HepG2 (cell line): ENCODE data around the gene AGO4. TPM values are rescaled to one million over a fixed set of nuclear protein-coding genes. Genes with fewer than 3 reads are reported as not detected.

ENCODE experiments used
- ATAC-seq: fragments of 200-7000 bp; cut with Tn5 transposase; 3 replicates; pipeline ENCODE4 v1.9.1; 2020; ENCODE audit warnings: mild to moderate bottlenecking, moderate library complexity
- BruUV-seq: library from RNA; stranded (reverse); fragments of 400-500 nt; replicated peaks from 2 replicates; lab custom pipeline; 2021; lab: Mats Ljungman, UMichigan
- CTCF ChIA-PET: fragments of 300-600 bp; formaldehyde crosslinking; extraction: SDS; loops from one replicate; lab custom pipeline; 2021; ENCODE audit warnings: low total read pairs, inconsistent platforms, low intra/inter-chr PET ratio; lab: Yijun Ruan, JAX
- POLR2A ChIA-PET: fragments of 350-600 bp; sonication (Branson Sonifier 250); formaldehyde crosslinking; loops from one replicate; lab custom pipeline; 2020; ENCODE audit warnings: antibody characterized with exemption, inconsistent platforms; lab: Yijun Ruan, JAX
- DNase-seq: peaks from one replicate; pipeline ENCODE4 v3.0.0-alpha.2; 2015; ENCODE audit warnings: low spot score
- FAIRE-seq: peaks from 3 replicates; lab custom pipeline; 2011; peaks lifted over from hg19 to GRCh38; lab: Jason Lieb, UNC
- H2AFZ ChIP-seq: one replicate; pipeline ENCODE4 v1.6.1; 2011; ENCODE audit warnings: low read length, inconsistent platforms
- H3K27ac ChIP-seq: fragments of 300-600 bp; 3 replicates; pipeline ENCODE4 v1.8.0; 2011; ENCODE audit warnings: mixed run types, mild to moderate bottlenecking, mixed read lengths, low read length, inconsistent platforms; ENCODE audit not compliant: insufficient read depth; ENCODE audit errors: extremely low read length
- H3K27me3 ChIP-seq, 2 experiments: fragments of 200-600 bp in 1 of 2; 2 replicates in 1 of 2; 3 replicates in 1 of 2; pipeline versions ENCODE4 v1.6.0 to v1.8.0; 2011; ENCODE audit warnings: low read length in 2 of 2, mild to moderate bottlenecking in 2 of 2, moderate library complexity in 2 of 2, inconsistent platforms in 1 of 2; ENCODE audit not compliant: insufficient read depth in 2 of 2, control insufficient read depth in 1 of 2
- H3K36me3 ChIP-seq, 2 experiments: fragments of 200-600 bp in 1 of 2; replicated peaks in 1 of 2; 2 replicates in 1 of 2; 3 replicates in 1 of 2; pipeline versions ENCODE4 v1.5.1 to v1.8.0; 2011; ENCODE audit warnings: low read length in 2 of 2, inconsistent platforms in 1 of 2; ENCODE audit not compliant: insufficient read depth in 2 of 2, control insufficient read depth in 1 of 2
- H3K4me1 ChIP-seq: 2 replicates; pipeline ENCODE4 v1.5.1; 2012; ENCODE audit warnings: low read length, inconsistent platforms; ENCODE audit not compliant: insufficient read depth
- H3K4me2 ChIP-seq: 2 replicates; pipeline ENCODE4 v1.6.0; 2011; ENCODE audit warnings: low read depth, low read length, inconsistent platforms
- H3K4me3 ChIP-seq, 3 experiments: fragments of 200-600 bp in 1 of 3; sonication (generic), shearing (Covaris generic) in 1 of 3; replicated peaks in 1 of 3; 2 replicates each; pipeline ENCODE4 v1.5.1; 2011 to 2016; ENCODE audit warnings: low read length in 3 of 3, inconsistent platforms in 2 of 3, low read depth in 2 of 3, mild to moderate bottlenecking in 2 of 3, control low read depth in 1 of 3, mixed read lengths in 1 of 3; ENCODE audit not compliant: insufficient read depth in 1 of 3
- H3K79me2 ChIP-seq: one replicate; pipeline ENCODE4 v1.6.1; 2011; ENCODE audit warnings: low read length, inconsistent platforms; ENCODE audit not compliant: insufficient read depth
- H3K9ac ChIP-seq: 2 replicates; pipeline ENCODE4 v1.6.0; 2011; ENCODE audit warnings: mild to moderate bottlenecking, low read depth, low read length, inconsistent platforms; ENCODE audit not compliant: insufficient read depth
- H3K9me3 ChIP-seq: 2 replicates; pipeline ENCODE4 v1.5.1; 2012; ENCODE audit warnings: mild to moderate bottlenecking, low read length
- H4K20me1 ChIP-seq: 2 replicates; pipeline ENCODE4 v1.6.0; 2011; ENCODE audit warnings: inconsistent platforms, mild to moderate bottlenecking, low read length, moderate library complexity; ENCODE audit not compliant: insufficient read depth
- AHR ChIP-seq: IDR thresholded peaks from 2 replicates; pipeline ENCODE4 v1.6.1; 2018; ENCODE audit warnings: missing genetic modification reagents, missing compliant biosample characterization
- CEBPB ChIP-seq: IDR thresholded peaks from 2 replicates; pipeline ENCODE4 v1.6.1; 2011; ENCODE audit warnings: low read depth, low read length, improper control_type of control experiment, borderline replicate concordance
- CSRNP2 ChIP-seq: sonication (generic); formaldehyde crosslinking; conservative IDR thresholded peaks from 2 replicates; pipeline ENCODE4 v1.8.0; 2022; ENCODE audit warnings: low read depth, missing genetic modification reagents
- DNMT1 ChIP-seq: sonication (generic); formaldehyde crosslinking; IDR thresholded peaks from 2 replicates; pipeline ENCODE4 v1.5.1; 2020; ENCODE audit warnings: mild to moderate bottlenecking, missing genetic modification reagents
- ERF ChIP-seq: IDR thresholded peaks from 2 replicates; pipeline ENCODE4 v1.6.1; 2018; ENCODE audit warnings: missing biosample characterization, missing genetic modification reagents
- KLF13 ChIP-seq: sonication (generic); formaldehyde crosslinking; IDR thresholded peaks from 2 replicates; pipeline ENCODE4 v1.4.0; 2020; ENCODE audit warnings: mild to moderate bottlenecking, missing genetic modification reagents
- MYNN ChIP-seq: sonication (generic); formaldehyde crosslinking; IDR thresholded peaks from 2 replicates; pipeline ENCODE4 v1.4.0; 2020; ENCODE audit warnings: mild to moderate bottlenecking, low read depth, missing genetic modification reagents
- SALL1 ChIP-seq: sonication (generic); formaldehyde crosslinking; IDR thresholded peaks from 2 replicates; pipeline ENCODE4 v1.8.0; 2022; ENCODE audit warnings: mild to moderate bottlenecking, missing genetic modification reagents
- SMARCE1 ChIP-seq: fragments of 450-650 bp; IDR thresholded peaks from 2 replicates; pipeline ENCODE4 v1.6.1; 2017; ENCODE audit warnings: borderline replicate concordance
- ZBTB38 ChIP-seq: sonication (generic); formaldehyde crosslinking; IDR thresholded peaks from 2 replicates; pipeline ENCODE4 v1.5.1; 2020; ENCODE audit warnings: mild to moderate bottlenecking, missing genetic modification reagents
- ZNF263 ChIP-seq: sonication (generic); formaldehyde crosslinking; IDR thresholded peaks from 2 replicates; pipeline ENCODE4 v1.4.0; 2020; ENCODE audit warnings: missing genetic modification reagents
- ZNF468 ChIP-seq: sonication (generic); formaldehyde crosslinking; IDR thresholded peaks from 2 replicates; pipeline ENCODE4 v1.8.0; 2022; ENCODE audit warnings: mild to moderate bottlenecking, moderate library complexity, missing genetic modification reagents
- ZNF510 ChIP-seq: sonication (generic); formaldehyde crosslinking; IDR thresholded peaks from 2 replicates; pipeline ENCODE4 v1.4.0; 2020; ENCODE audit warnings: low read depth, mild to moderate bottlenecking, missing genetic modification reagents
- ZNF678 ChIP-seq: sonication (generic); formaldehyde crosslinking; IDR thresholded peaks from 2 replicates; pipeline ENCODE4 v1.4.0; 2020; ENCODE audit warnings: mild to moderate bottlenecking, missing genetic modification reagents
- ZNF766 ChIP-seq: sonication (generic); formaldehyde crosslinking; IDR thresholded peaks from 2 replicates; pipeline ENCODE4 v1.5.0; 2020; ENCODE audit warnings: missing genetic modification reagents, borderline replicate concordance
- ZNF841 ChIP-seq: sonication (generic); formaldehyde crosslinking; IDR thresholded peaks from 2 replicates; pipeline ENCODE4 v1.8.1; 2023; ENCODE audit warnings: missing genetic modification reagents, borderline replicate concordance
- ZSCAN9 ChIP-seq: IDR thresholded peaks from 2 replicates; pipeline ENCODE4 v1.6.1; 2016; ENCODE audit warnings: borderline replicate concordance
- WGBS: methylation state at CpG from one replicate; pipeline ENCODE4 v1.1.6; 2017; ENCODE audit warnings: low lambda C conversion rate; 5-methylcytosine and 5-hydroxymethylcytosine counted together
- in situ Hi-C: cut with HindIII; loops from 2 replicates; pipeline ENCODE4 v1.10.0; 2017; ENCODE audit warnings: low pct_unique_long_range_greater_than_20kb; ENCODE audit not compliant: extremely low pct_ligation_motif_present
- intact Hi-C: fragments of 100-400 bp; cut with micrococcal nuclease; formaldehyde crosslinking; loops from one replicate; pipeline ENCODE4 v1.10.0; 2022; ENCODE audit not compliant: unreplicated experiment
- polyA plus RNA-seq, 8 experiments: library from polyadenylated mRNA; depleted of rRNA in 3 of 8; stranded (reverse) in 7 of 8; unstranded in 1 of 8; fragments of >200 nt; fragmentation: Illumina TruSeq in 4 of 8; extraction: Trizol in 4 of 8; gene quantifications; 2 replicates each; pipeline versions ENCODE4 v1.2.1 to v1.2.3, GENCODE V29; 2011 to 2016; ENCODE audit warnings: low read depth in 4 of 8, missing spikeins in 1 of 8, mixed read lengths in 1 of 8; ENCODE audit not compliant: insufficient read depth in 1 of 8
- total RNA-seq, 5 experiments: library from RNA; depleted of rRNA; stranded (reverse); fragments of >200 nt; fragmentation: Illumina TruSeq; extraction: Trizol; gene quantifications; 2 replicates each; pipeline ENCODE4 v1.2.3, GENCODE V29; 2016; ENCODE audit warnings: low read depth in 1 of 5

The AGO4 gene
- total and polyA plus RNA-seq, 2 of the 13 experiments (the other 11 are each of a cell fraction or from before 2014, with no cell fraction given), result 6.0 to 13.8 TPM

DNA sequence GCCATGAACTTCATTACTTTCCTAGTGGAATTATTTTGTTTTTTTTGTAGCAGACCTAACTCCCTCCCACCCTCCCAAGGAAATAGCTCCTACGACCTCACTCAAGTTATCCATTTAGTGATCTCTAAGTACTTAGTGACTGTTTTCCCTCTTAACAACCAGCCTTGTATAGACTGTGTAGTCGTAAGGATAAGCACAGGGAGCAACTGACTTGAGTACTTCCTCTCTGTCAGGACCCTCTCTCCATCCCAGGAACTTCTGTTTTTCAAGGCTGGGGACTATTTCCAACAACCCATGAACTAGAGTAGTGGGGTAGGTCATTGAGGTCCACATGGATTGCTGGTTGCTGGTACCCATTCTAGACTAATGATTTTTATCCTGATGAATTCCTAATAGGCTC is 77.1 kb downstream of the AGO4 start (continued):
- TF ChIP-seq ZNF468 (no peak), ZNF766 (CRISPR knock-in tag) (no peak), CEBPB (no peak)

GRCh38 chr1:35885961-35886558 is 78.2 kb downstream of the AGO4 start:
- peak overlapping the region; percentile 15; the same call in 1 of the 2 replicates for H3K4me2 ChIP-seq
- H3K36me3 ChIP-seq, result peaks cover 2 to 16% of the 10 kb centered on the region in 2 experiments; a peak in 4 of 5 replicates
- H2AFZ ChIP-seq, result no peak overlapping the region
- peaks cover 48% of the 10 kb centered on the region for H3K4me1 ChIP-seq
- no peaks in the 10 kb centered on the region for H3K9me3 ChIP-seq
- ChIA-PET CTCF (no interaction called here), POLR2A (no interaction called here)
- ATAC-seq (no peak), FAIRE-seq (no peak), DNase-seq (no peak)
- no peak overlapping the region for H3K27ac ChIP-seq
- H3K9ac ChIP-seq, result no peak overlapping the region
- WGBS, result 85% methylated on average over 4 of the region's 4 CpGs
- H3K79me2 ChIP-seq, result peaks cover 11% of the 10 kb centered on the region
- 0 out of 2 replicates have a peak, but pooled peaks cover 10% of the 10 kb centered on the region for H4K20me1 ChIP-seq
- in situ Hi-C loops (no loop called here), intact Hi-C loops (no loop called here)
- no peak overlapping the region for H3K4me3 ChIP-seq
- H3K27me3 ChIP-seq, result no peaks in the 10 kb centered on the region; a peak in 1 of 5 replicates
- no TSS peak for BruUV-seq
- no peak for TF ChIP-seq SALL1 (CRISPR knock-in tag)
- no peak for TF ChIP-seq KLF13
- TF ChIP-seq MYNN (CRISPR knock-in tag), result no peak
- no peak for TF ChIP-seq DNMT1 (CRISPR knock-in tag)
- no peak for TF ChIP-seq ZNF263 (CRISPR knock-in tag)
- no peak for TF ChIP-seq ZNF678 (CRISPR knock-in tag)
- TF ChIP-seq ZSCAN9 (CRISPR knock-in tag), result no peak
- no peak for TF ChIP-seq CSRNP2 (CRISPR knock-in tag)
- no peak for TF ChIP-seq ERF (CRISPR knock-in tag)
- TF ChIP-seq ZNF510 (CRISPR knock-in tag), result no peak
- TF ChIP-seq AHR (CRISPR knock-in tag), result no peak
- TF ChIP-seq ZBTB38 (CRISPR knock-in tag), result no peak
- TF ChIP-seq ZNF841 (CRISPR knock-in tag), result no peak
- no peak for TF ChIP-seq SMARCE1
